ENCODE results near the gene FAM163A. TPM values are rescaled to one million over a fixed set of nuclear protein-coding genes. Genes with fewer than 3 reads are reported as not detected.
"Not testable (repeated sequence)": the region's sequence is repeated elsewhere in the genome, so short reads cannot be mapped to it uniquely, and the experiment has no call there.

The FAM163A gene
- total RNA-seq, 2 experiments from 2014 or later, result not detected

DNA sequence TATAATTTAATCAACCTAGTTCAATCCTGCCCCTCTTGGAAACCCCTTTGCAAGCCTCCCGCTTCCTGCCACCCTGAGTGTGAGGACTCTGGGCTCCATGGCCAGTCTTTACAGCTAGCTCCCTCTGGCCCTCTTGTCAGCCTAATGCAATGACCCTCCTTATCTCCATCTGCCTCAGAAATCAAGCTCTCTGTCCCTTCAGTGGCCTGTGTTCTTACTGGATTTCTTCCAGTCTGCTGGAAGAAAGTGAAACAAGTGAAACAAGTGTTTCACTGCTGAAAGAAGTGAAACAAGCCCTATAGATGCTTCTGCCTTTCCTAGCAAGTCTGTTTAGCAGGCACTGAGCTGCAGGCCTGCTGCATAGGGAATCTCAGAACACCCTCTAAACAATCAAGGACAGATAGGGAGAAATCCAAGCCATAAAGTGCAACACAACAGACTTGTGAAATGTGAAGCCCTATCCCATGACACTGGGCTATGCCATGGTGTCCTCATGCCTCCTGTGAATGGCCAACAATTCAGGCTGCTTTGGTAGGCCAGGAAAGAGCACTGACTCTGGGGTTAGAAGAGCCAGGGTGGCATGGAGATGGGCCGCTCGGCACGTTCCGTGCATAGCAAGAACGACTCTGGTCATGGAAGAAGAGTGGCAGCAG is 55.9 kb downstream of the FAM163A start:
- H3K27me3 Mint-ChIP-seq (ENCODE audit: low read depth), result peaks cover 2% of the 10 kb centered on the region
- DNase-seq (no peak), ATAC-seq (no peak)
- CTCF ChIA-PET, result interaction anchor here (1.3 to 3.4 kb wide), 3 partner anchors 11 to 92 kb away, joined by 4 to 12 read pairs (median 6); no protein-coding TSS in a partner anchor
- no peaks in the 10 kb centered on the region for H3K4me1 Mint-ChIP-seq (ENCODE audit: low read depth)
- H3K9me3 Mint-ChIP-seq (ENCODE audit: insufficient read depth), result no peaks in the 10 kb centered on the region
- POLR2A ChIA-PET, result no interaction called here
- no peak overlapping the region for H3K4me3 Mint-ChIP-seq
- no peaks in the 10 kb centered on the region for H3K36me3 Mint-ChIP-seq (ENCODE audit: low read depth)
- H3K27ac Mint-ChIP-seq, result no peak overlapping the region

DNA sequence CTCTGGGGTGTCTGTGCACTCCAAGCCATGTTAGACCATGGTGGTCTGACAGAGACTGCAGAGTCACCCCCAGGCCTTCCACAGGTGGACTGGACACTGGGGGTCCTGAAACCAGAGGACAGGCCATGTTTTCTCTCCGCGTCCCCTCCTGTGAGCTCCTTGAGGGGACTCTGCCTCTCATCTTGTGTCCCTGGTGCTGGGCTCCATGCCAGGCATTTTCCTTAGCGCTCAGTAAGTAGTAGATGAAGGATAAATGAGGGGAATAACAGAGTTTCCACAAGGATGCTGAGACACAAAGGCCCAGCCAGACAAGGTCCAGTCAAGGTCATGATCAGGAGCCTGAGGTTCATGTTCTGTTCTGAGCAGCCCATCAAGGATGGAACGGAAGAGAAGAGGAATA is 57.4 kb downstream of the FAM163A start:
- Mint-ChIP-seq H3K4me3 (no peak overlapping the region), H3K9me3 (ENCODE audit: insufficient read depth) (no peaks in the 10 kb centered on the region), H3K4me1 (ENCODE audit: low read depth) (no peaks in the 10 kb centered on the region), H3K27me3 (ENCODE audit: low read depth) (peaks cover 2% of the 10 kb centered on the region), H3K27ac (no peak overlapping the region), H3K36me3 (ENCODE audit: low read depth) (no peaks in the 10 kb centered on the region)
- CTCF ChIA-PET, result interaction anchor here (1.0 to 3.4 kb wide), 2 partner anchors 10 to 14 kb away, joined by 4 to 12 read pairs; no protein-coding TSS in a partner anchor
- DNase-seq (no peak), ATAC-seq (no peak)
- POLR2A ChIA-PET, result no interaction called here

DNA sequence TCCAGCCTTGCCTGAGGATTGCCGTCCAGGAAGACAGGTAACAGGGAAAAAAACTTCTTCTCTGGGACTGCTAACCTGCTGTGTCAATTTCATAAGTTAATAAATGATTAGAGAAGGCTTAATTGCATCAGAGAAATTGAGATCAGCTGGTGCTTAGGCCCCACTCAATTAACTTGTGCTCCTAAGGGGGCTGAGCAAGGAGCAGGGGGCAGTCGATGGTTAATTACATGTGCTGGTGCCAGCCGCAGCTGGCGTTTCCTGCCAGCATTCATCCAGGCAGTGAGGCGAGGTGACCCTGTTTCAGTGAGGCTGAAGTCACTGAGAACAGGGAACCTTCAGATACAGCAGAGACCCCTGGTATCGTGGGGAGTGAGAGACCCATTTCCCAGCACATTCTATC is 60.0 kb downstream of the FAM163A start:
- Mint-ChIP-seq H3K27me3 (ENCODE audit: low read depth) (peaks cover 2% of the 10 kb centered on the region), H3K4me3 (no peak overlapping the region), H3K4me1 (ENCODE audit: low read depth) (no peaks in the 10 kb centered on the region), H3K27ac (no peak overlapping the region), H3K9me3 (ENCODE audit: insufficient read depth) (no peaks in the 10 kb centered on the region), H3K36me3 (ENCODE audit: low read depth) (no peaks in the 10 kb centered on the region)
- ATAC-seq (no peak), DNase-seq (no peak)
- CTCF ChIA-PET, result interaction anchor here (0.9 to 1.9 kb wide), 2 partner anchors 12 to 96 kb away, joined by 3 to 7 read pairs; no protein-coding TSS in a partner anchor
- POLR2A ChIA-PET, result no interaction called here

DNA sequence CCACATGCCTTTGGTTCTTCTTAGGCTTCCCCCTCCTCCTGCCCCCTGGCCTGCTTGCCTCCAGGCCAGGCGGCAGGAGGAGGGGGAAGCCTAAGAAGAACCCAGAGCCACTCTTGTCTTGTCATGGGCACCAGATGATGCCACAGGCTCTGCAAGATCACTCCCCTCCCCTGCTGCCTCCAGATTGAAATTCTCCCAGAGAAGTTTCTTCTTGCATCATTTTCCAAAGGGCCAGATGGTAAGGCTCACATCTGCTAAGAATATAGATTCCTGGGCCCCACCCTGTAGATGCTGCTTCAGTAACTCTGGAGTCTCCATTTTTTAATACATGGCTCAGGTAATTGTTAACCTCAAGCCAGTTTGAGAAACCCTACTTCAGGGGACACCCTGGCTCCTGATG is 60.8 kb downstream of the FAM163A start:
- Mint-ChIP-seq H3K27ac (no peak overlapping the region), H3K36me3 (ENCODE audit: low read depth) (no peaks in the 10 kb centered on the region), H3K9me3 (ENCODE audit: insufficient read depth) (no peaks in the 10 kb centered on the region), H3K4me3 (no peak overlapping the region), H3K4me1 (ENCODE audit: low read depth) (no peaks in the 10 kb centered on the region), H3K27me3 (ENCODE audit: low read depth) (peaks cover under 1% of the 10 kb centered on the region)
- CTCF ChIA-PET, result interaction anchor here (1.0 to 1.9 kb wide), 2 partner anchors 11 kb away, joined by 3 to 7 read pairs; no protein-coding TSS in a partner anchor
- POLR2A ChIA-PET, result no interaction called here
- DNase-seq (no peak), ATAC-seq (no peak)

DNA sequence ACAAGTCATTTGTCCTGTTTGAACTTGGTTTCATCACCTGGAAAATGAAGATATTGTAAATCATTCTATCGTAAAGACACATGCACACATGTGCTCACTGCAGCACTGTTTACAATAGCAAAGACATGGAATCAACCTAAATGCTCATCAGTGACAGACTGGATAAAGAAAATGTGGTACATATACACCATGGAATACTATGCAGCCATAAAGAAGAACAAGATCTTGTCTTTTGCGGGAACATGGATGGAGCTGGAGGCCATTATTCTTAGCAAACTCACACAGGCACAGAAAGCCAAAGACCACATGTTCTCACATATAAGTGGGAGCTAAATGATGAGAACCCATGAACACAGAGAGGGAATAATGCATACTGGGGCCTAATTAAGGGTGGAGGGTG is 61.3 kb downstream of the FAM163A start:
- H3K27ac Mint-ChIP-seq; H3K4me1 Mint-ChIP-seq (ENCODE audit: low read depth); H3K36me3 Mint-ChIP-seq (ENCODE audit: low read depth); POLR2A ChIA-PET; H3K4me3 Mint-ChIP-seq; H3K27me3 Mint-ChIP-seq (ENCODE audit: low read depth); H3K9me3 Mint-ChIP-seq (ENCODE audit: insufficient read depth); DNase-seq; ATAC-seq: not testable (repeated sequence)
- CTCF ChIA-PET, result interaction anchor here (1.0 kb wide), 1 partner anchor 10 kb away, joined by 3 read pairs; no protein-coding TSS in a partner anchor

DNA sequence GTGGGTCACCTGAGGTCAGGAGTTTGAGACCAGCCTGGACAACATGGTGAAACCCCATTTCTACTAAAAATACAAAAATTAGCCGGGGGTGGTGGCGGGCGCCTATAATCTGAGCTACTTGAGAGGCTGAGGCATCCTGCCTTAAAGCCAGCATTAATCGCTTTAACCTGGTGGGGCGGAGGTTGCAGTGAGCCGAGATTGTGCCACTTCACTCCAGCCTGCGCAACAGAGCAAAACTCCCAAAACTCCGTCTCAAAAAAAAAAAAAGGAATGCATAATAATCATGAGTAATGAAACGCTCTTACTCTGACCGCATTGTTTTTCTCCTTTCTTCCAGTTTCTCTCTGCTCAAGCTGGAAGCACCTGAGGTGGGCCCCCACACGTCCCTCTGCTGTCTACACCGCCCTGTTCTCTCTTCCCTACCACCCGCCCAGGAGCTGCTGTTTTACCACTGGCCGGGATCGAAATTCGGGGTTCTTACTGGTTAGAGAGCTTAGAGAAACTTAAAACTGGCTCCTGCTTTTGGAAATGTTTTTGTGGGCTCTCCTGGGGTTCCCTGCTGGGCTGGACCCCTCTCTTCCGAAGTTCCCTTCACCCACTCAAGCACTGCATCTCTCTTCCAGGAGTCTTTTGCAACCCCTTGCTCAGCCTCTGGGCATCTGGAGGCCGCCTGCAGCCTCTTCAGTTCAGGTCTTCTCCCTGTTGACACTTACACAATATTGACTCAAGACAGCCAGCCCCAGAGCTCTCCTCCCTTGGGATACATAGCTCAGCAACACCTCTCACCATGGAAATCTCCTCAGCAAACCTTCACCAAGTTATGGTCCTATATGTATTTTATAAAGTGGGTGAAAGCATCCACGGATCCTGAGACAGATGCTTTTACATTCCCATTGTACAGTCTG is 62.5 kb downstream of the FAM163A start:
- Mint-ChIP-seq H3K4me3 (no peak overlapping the region), H3K36me3 (ENCODE audit: low read depth) (no peaks in the 10 kb centered on the region), H3K9me3 (ENCODE audit: insufficient read depth) (no peaks in the 10 kb centered on the region), H3K4me1 (ENCODE audit: low read depth) (no peaks in the 10 kb centered on the region), H3K27ac (no peak overlapping the region), H3K27me3 (ENCODE audit: low read depth) (no peaks in the 10 kb centered on the region)
- ChIA-PET POLR2A (no interaction called here), CTCF (interaction anchor here (1.3 to 16.0 kb wide), 2 partner anchors 9 to 98 kb away, joined by 11 to 655 read pairs; no protein-coding TSS in a partner anchor)
- no peak for DNase-seq
- no peak for ATAC-seq

DNA sequence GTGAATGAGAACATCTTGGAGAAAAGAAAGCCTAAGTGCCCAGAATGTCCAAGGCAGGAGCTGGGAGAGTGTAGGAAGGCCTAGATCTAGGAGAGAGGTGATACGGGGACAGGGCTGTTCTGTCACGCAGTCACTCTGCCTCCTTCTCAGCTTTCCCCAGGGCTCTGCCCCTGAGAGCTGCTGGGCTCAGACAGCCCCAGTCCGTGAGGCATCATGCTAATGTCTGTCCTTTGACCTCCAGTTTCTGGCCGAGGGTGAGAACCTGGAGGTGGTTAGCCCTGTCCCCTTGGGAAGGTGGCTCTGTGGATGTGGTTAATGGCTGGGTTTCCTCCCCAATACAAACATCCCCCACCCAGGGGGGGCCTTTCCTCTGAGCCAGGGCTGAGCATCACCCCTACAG is 63.2 kb downstream of the FAM163A start:
- H3K27ac Mint-ChIP-seq, result no peak overlapping the region
- ATAC-seq (no peak), DNase-seq (no peak)
- H3K27me3 Mint-ChIP-seq (ENCODE audit: low read depth), result peaks cover 4% of the 10 kb centered on the region
- POLR2A ChIA-PET, result no interaction called here
- H3K4me3 Mint-ChIP-seq, result no peak overlapping the region
- CTCF ChIA-PET, result interaction anchor here (1.3 to 16.0 kb wide), 2 partner anchors 9 to 99 kb away, joined by 11 to 655 read pairs; no protein-coding TSS in a partner anchor
- no peaks in the 10 kb centered on the region for H3K4me1 Mint-ChIP-seq (ENCODE audit: low read depth)
- no peaks in the 10 kb centered on the region for H3K9me3 Mint-ChIP-seq (ENCODE audit: insufficient read depth)
- no peaks in the 10 kb centered on the region for H3K36me3 Mint-ChIP-seq (ENCODE audit: low read depth)

DNA sequence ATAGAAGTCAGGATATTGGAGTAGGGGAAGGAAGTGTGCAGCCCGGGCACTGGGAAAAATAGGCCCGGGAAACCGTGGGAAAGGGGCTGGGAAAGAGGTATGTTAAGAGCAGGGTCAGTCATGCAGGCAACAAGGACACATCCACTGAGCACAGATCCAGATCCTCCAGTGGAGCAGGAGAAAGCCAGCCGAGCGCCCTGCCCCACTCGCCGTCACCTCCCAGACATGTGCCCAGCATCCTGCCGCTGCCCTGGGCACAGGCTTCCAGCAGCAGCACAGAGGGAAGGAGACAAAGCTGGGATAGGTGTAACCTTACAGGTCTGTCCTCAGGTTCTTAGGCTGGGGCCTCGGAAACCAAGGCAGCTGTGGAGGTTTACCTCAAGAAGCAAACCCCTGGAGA is 64.2 kb downstream of the FAM163A start:
- POLR2A ChIA-PET, result no interaction called here
- no peaks in the 10 kb centered on the region for H3K36me3 Mint-ChIP-seq (ENCODE audit: low read depth)
- H3K27ac Mint-ChIP-seq, result no peak overlapping the region
- H3K4me1 Mint-ChIP-seq (ENCODE audit: low read depth), result no peaks in the 10 kb centered on the region
- CTCF ChIA-PET, result interaction anchor here (16.0 kb wide), 1 partner anchor 100 kb away, joined by 655 read pairs; no protein-coding TSS in a partner anchor
- H3K4me3 Mint-ChIP-seq, result no peak overlapping the region
- no peaks in the 10 kb centered on the region for H3K9me3 Mint-ChIP-seq (ENCODE audit: insufficient read depth)
- H3K27me3 Mint-ChIP-seq (ENCODE audit: low read depth), result peaks cover 4% of the 10 kb centered on the region
- DNase-seq, result no peak
- ATAC-seq, result no peak

DNA sequence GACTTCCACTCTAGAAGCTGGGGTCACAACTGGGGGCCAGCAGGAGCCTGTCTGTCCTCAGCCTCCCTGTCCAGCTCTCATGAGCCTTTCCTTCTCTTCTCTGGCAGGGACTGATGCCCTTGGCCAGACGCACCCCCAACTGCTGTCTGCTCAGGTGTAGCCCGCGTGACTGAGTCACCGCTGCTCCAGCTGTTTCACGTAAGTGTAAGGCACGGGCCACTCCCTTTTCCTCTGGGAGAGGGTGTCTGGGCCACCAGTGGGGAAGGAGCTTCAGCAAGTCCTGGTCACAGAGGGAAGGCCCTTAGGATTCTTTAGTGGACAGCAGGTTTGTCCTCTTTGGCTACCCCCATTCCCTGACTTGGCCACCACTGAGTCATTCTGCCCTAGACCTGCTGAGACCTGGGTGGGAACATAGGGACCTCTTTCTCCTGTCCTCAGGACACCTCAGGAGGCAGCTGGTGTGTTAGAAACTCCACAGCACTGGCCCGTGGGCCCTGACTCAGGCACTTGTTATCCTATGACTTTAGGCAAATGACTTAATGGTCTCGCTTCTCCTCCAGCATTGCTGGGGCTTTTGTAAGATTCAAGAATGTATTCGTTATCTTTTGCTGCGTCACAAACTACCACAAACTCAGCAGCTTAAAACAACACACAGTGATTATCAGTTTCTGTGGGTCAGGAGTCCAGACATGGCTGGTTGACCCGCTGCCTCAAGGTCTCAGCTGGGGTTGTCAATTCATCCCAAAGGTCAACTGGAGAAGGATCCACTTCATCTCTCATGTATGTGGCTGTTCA is 64.8 kb downstream of the FAM163A start:
- H3K27me3 Mint-ChIP-seq (ENCODE audit: low read depth), result peaks cover 4% of the 10 kb centered on the region
- no peak for DNase-seq
- H3K9me3 Mint-ChIP-seq (ENCODE audit: insufficient read depth), result no peaks in the 10 kb centered on the region
- no peak overlapping the region for H3K27ac Mint-ChIP-seq
- no peaks in the 10 kb centered on the region for H3K4me1 Mint-ChIP-seq (ENCODE audit: low read depth)
- ChIA-PET CTCF (interaction anchor here (0.6 to 16.0 kb wide), 3 partner anchors 59 to 109 kb away, joined by 3 to 655 read pairs (median 3); no protein-coding TSS in a partner anchor), POLR2A (no interaction called here)
- no peak overlapping the region for H3K4me3 Mint-ChIP-seq
- H3K36me3 Mint-ChIP-seq (ENCODE audit: low read depth), result no peaks in the 10 kb centered on the region
- ATAC-seq, result no peak

DNA sequence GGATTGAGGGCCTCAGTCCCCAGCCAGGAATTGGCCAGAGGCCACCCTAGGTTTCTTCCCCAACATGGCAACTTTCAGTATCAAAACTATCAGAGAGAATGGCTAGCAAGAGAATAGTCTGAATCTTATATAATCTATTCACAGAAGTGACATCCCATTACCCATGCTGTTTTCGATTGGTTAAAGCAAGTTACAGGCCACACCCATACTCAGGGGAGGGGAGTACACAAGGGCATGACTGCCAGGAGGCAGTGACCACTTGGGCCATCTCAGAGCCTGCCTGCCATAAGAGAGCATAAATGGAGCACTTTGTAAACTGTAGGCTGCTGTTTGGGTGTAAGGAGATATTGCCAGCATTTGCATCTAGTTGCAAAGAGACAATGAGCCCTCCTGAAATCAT is 65.4 kb downstream of the FAM163A start:
- CTCF ChIA-PET, result interaction anchor here (0.7 to 16.0 kb wide), 8 partner anchors 12 to 1040 kb away, joined by 3 to 655 read pairs (median 6); no protein-coding TSS in a partner anchor
- POLR2A ChIA-PET, result no interaction called here

More for the DNA sequence above, 65.4 kb downstream of the FAM163A start:
- Mint-ChIP-seq H3K36me3 (ENCODE audit: low read depth) (no peaks in the 10 kb centered on the region), H3K27ac (no peak overlapping the region), H3K4me1 (ENCODE audit: low read depth) (no peaks in the 10 kb centered on the region), H3K4me3 (no peak overlapping the region), H3K27me3 (ENCODE audit: low read depth) (peaks cover 4% of the 10 kb centered on the region), H3K9me3 (ENCODE audit: insufficient read depth) (no peaks in the 10 kb centered on the region)
- DNase-seq, result no peak
- no peak for ATAC-seq
